ENCODE measurements around the gene FCRL5.

FCRL5 gene

DNA sequence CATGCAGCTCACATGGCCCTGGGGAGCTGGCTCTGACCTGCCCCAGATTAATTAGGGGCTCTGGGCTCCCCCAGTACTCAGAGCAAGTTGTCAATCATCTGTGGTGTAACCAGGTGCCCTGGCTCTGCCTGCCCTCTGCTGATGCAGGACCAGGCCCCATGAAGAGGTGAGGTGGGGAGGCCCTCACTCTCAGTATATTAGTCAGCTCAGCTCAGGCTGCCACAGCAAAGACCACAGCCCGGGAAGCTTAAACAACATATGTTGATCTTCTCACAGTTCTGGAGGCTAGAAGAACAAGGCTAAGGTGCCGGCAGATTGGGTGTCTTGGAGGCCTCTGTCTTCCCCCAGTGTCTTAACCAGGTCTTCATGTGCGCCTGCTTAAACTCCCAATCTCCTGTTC lies 66.5 kb downstream of the FCRL5 start:
- no peak for DNase-seq

DNA sequence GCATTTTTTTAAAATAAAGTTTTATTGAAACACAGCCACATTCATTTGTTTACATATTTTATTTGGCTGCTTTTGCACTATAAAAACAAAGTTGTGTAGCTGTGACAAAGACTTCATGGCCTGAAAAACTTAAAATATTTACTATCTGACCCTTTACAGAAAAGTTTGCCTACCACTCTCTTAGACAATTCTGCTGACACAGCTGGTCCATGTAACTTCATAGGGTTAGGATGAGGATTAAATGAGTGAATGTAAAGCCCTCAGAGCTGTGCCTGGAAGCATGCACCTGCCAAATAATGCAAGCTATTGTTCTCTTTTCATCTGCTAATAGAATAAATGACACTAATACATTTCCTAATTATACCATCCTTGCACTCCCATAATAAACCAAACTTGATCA lies 67.7 kb downstream of the FCRL5 start:
- DNase-seq = no peak

DNA sequence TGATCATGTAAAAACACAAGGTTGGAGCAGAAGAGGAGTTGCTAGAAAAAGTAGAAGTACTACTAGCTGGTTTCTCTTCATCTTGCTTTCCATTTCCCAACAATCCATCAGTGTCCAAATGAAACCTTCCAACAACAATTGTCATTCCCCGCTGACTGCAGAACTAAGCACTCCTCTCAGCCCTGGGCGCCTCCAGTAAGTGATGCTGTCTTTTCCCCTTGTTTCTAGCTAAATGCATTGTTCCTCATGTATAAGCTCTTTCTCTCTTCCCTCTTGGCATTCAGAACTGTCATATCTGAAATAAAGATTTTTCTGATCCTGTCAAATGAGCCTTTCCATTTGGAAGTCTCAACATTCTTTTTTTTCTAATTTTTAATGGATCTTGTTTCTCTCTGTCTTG lies 68.7 kb downstream of the FCRL5 start:
- no peak for DNase-seq

DNA sequence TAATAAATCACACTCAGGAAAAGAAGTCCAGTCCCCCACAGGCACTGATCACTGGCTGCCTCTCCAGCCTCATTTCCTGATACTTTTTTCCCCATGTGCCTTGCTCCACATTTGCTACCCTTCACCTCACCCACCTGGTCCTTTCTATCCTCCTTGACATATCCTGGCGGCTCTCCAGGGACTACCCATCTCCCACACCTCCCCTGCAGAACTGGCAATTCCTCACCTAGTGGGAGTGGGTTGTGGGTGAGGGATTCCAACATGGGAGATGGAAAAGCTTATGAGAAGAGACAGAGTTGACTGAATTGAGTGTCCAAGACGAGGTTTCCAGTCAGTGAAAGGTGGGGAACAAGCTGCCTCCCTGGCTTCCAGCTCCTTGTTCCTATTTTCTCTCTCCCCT lies 69.6 kb downstream of the FCRL5 start:
- no peak for DNase-seq

DNA sequence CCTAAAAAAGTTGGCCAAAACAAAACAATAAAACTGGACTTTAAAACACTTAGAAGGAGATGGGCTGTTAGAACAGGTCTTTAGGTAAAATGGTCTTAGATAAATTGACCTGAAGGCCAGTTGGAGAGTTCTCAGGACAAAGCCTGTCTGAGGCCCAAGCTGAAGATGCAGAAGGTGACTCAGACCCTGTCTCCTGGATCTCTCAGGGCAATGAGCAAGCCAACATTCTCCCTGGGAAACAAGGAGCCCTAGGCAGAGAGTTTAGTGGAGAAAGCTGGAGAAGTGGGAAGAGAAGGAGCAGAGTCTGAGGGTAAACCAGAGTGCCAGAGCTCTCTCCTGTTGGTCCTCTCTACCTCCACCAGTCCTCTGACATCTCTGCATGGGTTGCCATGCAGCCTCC lies 70.1 kb downstream of the FCRL5 start:
- DNase-seq = no peak

DNA sequence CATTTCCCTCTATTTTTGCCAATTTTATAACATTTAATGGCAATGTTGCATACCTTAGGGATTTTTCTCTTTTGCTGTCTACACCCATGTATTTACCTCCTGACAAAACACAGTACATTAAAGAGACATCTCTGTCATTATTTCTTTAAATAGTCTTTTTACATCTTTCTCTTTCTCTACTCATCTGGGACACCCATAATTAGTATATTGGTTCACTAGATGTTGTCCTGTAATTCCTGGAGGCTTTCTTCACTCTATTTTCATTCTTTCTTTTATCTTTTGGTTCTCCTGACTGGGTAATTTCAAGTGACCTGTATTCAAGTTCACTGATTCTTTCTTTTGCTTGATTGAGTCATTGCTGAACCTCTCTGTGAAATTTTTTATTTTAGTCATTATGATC lies 74.3 kb downstream of the FCRL5 start:
- no peak for DNase-seq

DNA sequence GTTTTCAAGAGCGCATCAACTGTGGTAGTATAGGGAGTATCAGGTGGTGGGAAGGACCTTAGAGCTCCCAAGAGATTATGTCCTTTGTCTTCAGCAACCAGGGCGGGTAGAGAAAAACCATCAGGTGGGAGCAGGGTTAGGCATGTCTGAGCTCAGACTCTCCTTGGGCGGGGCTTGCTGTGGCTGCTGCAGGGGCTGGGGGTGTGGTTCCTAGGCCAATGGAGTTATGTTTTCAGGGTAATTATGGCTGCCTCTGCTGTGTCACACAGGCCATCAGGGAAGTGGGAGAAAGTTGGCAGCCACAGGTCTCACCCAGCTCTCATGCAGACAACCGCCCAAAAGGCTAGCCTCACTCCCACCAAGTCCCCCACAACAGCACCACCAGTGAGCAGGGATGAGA lies 74.9 kb downstream of the FCRL5 start:
- no peak for DNase-seq

DNA sequence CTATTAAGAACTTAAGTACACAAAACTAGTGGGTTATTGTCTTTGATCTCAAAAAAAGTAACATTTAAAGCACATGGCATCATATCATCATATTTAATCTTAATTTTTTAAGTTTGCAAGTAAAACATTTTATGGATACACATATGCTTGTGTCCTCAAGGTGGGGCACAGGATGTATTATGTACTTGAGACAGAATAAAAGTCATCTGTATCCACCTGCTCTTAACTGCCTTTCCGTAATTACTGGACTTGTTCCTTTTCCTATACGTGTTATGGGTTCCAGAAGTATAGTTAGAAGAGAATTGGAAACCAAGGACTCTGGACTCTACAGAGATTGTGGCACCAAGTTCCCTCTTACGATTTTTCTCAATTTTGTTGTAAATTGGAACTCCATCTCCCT lies 79.4 kb downstream of the FCRL5 start:
- DNase-seq = no peak

DNA sequence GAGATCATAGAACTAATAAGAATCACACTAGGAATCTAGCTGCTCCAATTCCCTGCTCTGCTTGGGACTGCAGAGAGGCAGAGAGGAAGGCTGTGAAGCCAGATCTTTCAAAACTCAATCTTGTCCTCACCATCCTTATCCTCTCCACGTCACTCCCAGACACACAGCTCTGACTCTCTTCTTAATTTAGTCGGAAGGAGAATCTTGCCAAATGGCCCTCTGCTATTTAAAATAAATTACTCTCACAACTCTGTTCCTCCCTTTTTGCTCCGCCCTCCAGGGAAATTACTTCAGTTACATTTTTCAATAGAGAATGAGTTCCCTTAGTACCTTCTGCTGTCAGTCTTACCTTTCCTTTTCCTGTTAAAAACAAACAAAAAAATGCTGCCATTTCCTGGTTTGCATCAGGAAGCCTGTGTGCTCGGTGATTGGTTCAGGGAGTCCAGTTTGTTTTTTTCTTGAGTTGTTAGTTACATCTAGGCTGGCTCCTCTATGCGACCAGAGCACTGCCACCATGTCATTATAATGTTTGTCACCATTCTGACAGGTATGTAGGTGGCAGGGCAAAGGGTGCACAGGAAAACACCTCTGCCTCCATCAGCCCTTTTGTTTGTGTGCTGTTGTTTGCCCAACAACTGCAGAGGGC lies 80.1 kb downstream of the FCRL5 start:
- DNase-seq = no peak

DNA sequence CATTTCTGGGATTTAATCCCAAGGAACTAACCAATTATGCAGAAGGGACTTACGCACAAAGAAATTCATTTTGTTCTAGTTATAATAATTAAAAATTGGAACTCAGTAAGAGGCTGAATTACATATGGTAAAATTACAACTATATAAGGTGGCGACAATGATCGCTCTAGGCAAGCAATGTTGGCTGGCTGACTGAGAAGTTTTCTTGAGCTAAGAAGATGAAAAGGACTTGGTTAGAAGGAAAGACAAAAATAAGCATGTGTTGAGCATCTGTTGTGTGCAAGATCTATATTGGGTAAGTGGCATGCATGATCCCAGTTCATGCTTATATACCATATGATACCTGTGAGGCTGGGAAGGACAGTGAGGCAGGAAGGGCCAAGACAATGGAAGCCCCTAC lies 80.8 kb downstream of the FCRL5 start:
- no peak for DNase-seq

DNA sequence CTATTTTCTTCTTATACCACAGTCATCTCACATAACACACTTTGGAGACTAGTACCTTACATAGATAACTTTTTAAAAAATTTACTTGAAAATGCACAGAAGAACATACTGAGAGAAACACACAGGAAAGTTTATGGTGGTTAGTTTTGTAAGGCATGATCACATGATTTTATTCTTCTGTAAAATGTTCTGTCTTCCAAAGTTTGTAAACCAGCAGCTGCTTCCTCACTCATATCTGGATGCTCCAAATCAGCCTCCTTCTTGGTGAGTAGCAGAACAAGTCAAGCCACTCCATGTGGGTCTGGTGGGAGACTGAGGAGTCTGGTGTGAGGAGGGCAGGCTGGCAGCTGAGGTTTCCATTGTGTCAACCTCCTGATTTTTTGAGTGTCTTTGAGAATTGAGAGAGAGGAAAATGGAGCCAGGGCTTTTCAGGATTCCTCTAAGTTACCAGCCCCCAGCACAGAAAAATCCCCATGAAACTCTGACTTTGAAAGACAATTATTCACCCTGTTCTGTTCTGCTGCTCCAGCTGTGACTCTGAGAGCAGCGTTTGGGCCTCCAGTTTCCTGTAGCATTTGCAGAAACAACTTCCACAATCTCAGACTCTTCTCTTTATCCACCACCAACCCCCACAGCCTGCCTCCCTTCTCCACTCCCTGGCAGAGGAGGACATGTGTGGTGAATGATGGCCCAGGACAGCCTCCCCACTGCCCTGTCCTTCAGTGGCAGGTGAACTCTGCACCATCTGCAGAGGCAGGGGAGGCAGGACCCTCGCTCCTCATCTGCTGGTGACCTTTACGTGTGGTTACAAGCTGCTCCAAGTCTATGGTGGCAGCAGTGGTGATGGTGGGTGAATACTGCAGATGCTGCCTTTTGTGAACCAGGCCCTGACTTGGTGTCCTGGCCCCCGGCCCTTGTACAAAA lies 82.3 kb downstream of the FCRL5 start:
- DNase-seq = no peak

DNA sequence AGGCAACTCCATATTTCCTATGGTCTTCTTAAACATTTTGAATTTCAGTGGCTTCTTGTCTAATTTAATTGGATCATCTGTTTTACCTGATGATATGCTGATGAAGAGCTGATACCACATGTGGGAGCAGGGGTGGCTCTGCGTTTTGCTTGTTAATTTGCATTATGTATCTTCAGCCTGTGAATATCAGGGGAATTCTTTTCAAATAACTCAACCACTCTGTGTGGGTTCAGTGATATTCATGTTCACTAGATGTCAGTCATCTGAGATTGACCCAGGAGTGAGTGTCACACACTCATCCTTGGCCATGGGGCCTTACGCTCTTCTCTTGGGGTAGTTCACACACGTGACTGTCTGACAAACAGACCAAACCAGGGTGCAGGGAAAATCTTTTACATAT lies 83.0 kb downstream of the FCRL5 start:
- no peak for DNase-seq

DNA sequence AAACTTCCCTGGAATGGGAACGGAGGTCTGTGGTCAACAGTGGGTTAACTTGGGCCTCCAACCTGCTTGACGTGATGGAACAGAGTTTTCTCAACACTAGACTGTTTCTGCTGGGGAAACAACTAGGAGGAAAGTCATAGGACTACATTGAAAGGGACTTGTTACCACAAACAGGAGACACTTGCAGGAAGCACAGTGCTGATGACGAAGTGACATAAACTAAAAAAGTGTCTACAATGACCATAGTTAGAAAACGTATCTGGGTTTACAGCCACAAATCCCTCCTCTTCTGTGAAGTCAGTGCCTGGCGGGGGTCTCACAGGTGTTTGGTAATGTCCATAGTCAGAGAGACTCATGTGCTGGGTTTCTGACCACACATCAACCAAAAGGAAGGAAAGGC lies 86.3 kb downstream of the FCRL5 start:
- no peak for DNase-seq

All from activated CD4-positive, alpha-beta T cell treated with anti-CD3 and anti-CD28 coated beads, Interleukin-10, Interleukin-2, amounts not matched to agents 100 ng/mL and 50 ng/mL, durations not matched to agents 16 hours and 8 hours (primary cell).